GM18907 (cell line): Measurements from ENCODE around the gene CT47A7.
"Not testable (repeated sequence)": the region's sequence is repeated elsewhere in the genome, so short reads cannot be mapped to it uniquely, and the experiment has no call there.

ENCODE experiments used
- ATAC-seq: cut with Tn5 transposase; IDR thresholded peaks from one replicate; pipeline ENCODE4 v1.9.1; 2021; ENCODE audit warnings: mild to moderate bottlenecking, moderate library complexity; ENCODE audit not compliant: unreplicated experiment

Gene CT47A7

GRCh38 chrX:120956500-120956899 is at the start of gene CT47A7:
Gene CT47A7, minus strand, starts transcription at chrX:120956600. Its CDS starts 255 bp downstream, at chrX:120956345.
- ATAC-seq, result not testable (repeated sequence)

- ATAC-seq, result no peak
Observed at GRCh38 chrX:121000589-121000988, 44.2 kb upstream of the CT47A7 start.

GRCh38 chrX:120999413-120999812 is 43.0 kb upstream of the CT47A7 start:
- ATAC-seq, result no peak

- not testable (repeated sequence) for ATAC-seq
Observed at GRCh38 chrX:120985660-120986059, 29.3 kb upstream of the CT47A7 start, which contains the start of gene CT47A1. Gene CT47A1, minus strand, starts transcription at chrX:120985760. Its CDS starts 231 bp downstream, at chrX:120985529.
